HepG2 (cell line): Measurements from ENCODE around the gene SLC16A3. TPM values are rescaled to one million over a fixed set of nuclear protein-coding genes. Genes with fewer than 3 reads are reported as not detected.

Experiments
- ELF1 ChIP-seq: sonication (generic); formaldehyde crosslinking; IDR thresholded peaks from 2 replicates; pipeline ENCODE4 v1.4.0; 2020; ENCODE audit warnings: missing genetic modification reagents
- GPN1 ChIP-seq: sonication (generic); formaldehyde crosslinking; IDR thresholded peaks from 2 replicates; pipeline ENCODE4 v1.5.1; 2020; ENCODE audit warnings: missing genetic modification reagents, borderline replicate concordance
- NBN ChIP-seq: fragments of 450-650 bp; conservative IDR thresholded peaks from 2 replicates; pipeline ENCODE4 v1.6.1; 2017
- SP1 ChIP-seq, 2 experiments: fragments of 450-650 bp in 1 of 2; sonication (generic) in 1 of 2; formaldehyde crosslinking in 1 of 2; IDR thresholded peaks; 2 replicates each; pipeline versions ENCODE4 v1.4.0 to v1.6.1; 2016 to 2020; ENCODE audit warnings: missing genetic modification reagents in 1 of 2
- SSRP1 ChIP-seq: IDR thresholded peaks from 2 replicates; pipeline ENCODE4 v1.6.1; 2016; ENCODE audit warnings: control low read depth
- TBX2 ChIP-seq: sonication (generic); formaldehyde crosslinking; IDR thresholded peaks from 2 replicates; pipeline ENCODE4 v1.5.0; 2020; ENCODE audit warnings: missing genetic modification reagents, mild to moderate bottlenecking, borderline replicate concordance
- ZNF263 ChIP-seq: sonication (generic); formaldehyde crosslinking; IDR thresholded peaks from 2 replicates; pipeline ENCODE4 v1.4.0; 2020; ENCODE audit warnings: missing genetic modification reagents
- ZNF589 ChIP-seq: sonication (generic); formaldehyde crosslinking; conservative IDR thresholded peaks from 2 replicates; pipeline ENCODE4 v1.8.0; 2022; ENCODE audit warnings: mild to moderate bottlenecking, moderate library complexity, missing genetic modification reagents
- polyA plus RNA-seq, 8 experiments: library from polyadenylated mRNA; depleted of rRNA in 3 of 8; stranded (reverse) in 7 of 8; unstranded in 1 of 8; fragments of >200 nt; fragmentation: Illumina TruSeq in 4 of 8; extraction: Trizol in 4 of 8; gene quantifications; 2 replicates each; pipeline versions ENCODE4 v1.2.1 to v1.2.3, GENCODE V29; 2011 to 2016; ENCODE audit warnings: low read depth in 4 of 8, missing spikeins in 1 of 8, mixed read lengths in 1 of 8; ENCODE audit not compliant: insufficient read depth in 1 of 8
- total RNA-seq, 5 experiments: library from RNA; depleted of rRNA; stranded (reverse); fragments of >200 nt; fragmentation: Illumina TruSeq; extraction: Trizol; gene quantifications; 2 replicates each; pipeline ENCODE4 v1.2.3, GENCODE V29; 2016; ENCODE audit warnings: low read depth in 1 of 5
- TF ChIP-seq, protein P1 (sequence below): sonication (generic); formaldehyde crosslinking; IDR thresholded peaks from 2 replicates; pipeline ENCODE4 v1.4.0; 2020; ENCODE audit warnings: missing genetic modification reagents
- TF ChIP-seq, protein P2 (sequence below): sonication (generic); IDR thresholded peaks from 2 replicates; pipeline ENCODE4 v1.6.1; 2016; ENCODE audit warnings: low read depth, borderline replicate concordance
- TF ChIP-seq, protein P3 (sequence below): sonication (generic); formaldehyde crosslinking; IDR thresholded peaks from 2 replicates; pipeline ENCODE4 v1.5.0; 2020; ENCODE audit warnings: missing genetic modification reagents
- TF ChIP-seq, protein P4 (sequence below): sonication (generic); formaldehyde crosslinking; IDR thresholded peaks from 2 replicates; pipeline ENCODE4 v1.8.0; 2022; ENCODE audit warnings: low read depth, missing genetic modification reagents
- TF ChIP-seq, protein P5 (sequence below): sonication (generic); formaldehyde crosslinking; IDR thresholded peaks from 2 replicates; pipeline ENCODE4 v1.4.0; 2020; ENCODE audit warnings: missing genetic modification reagents
- TF ChIP-seq, protein P6 (sequence below): sonication (generic); formaldehyde crosslinking; IDR thresholded peaks from 2 replicates; pipeline ENCODE4 v1.4.0; 2020; ENCODE audit warnings: mild to moderate bottlenecking, missing genetic modification reagents
- TF ChIP-seq, protein P7 (sequence below): sonication (generic); formaldehyde crosslinking; conservative IDR thresholded peaks from 2 replicates; pipeline ENCODE4 v1.8.0; 2022; ENCODE audit warnings: missing genetic modification reagents

The SLC16A3 gene
- total and polyA plus RNA-seq, 2 of the 13 experiments (the other 11 are each of a cell fraction or from before 2014, with no cell fraction given) = 242 to 349 TPM

DNA sequence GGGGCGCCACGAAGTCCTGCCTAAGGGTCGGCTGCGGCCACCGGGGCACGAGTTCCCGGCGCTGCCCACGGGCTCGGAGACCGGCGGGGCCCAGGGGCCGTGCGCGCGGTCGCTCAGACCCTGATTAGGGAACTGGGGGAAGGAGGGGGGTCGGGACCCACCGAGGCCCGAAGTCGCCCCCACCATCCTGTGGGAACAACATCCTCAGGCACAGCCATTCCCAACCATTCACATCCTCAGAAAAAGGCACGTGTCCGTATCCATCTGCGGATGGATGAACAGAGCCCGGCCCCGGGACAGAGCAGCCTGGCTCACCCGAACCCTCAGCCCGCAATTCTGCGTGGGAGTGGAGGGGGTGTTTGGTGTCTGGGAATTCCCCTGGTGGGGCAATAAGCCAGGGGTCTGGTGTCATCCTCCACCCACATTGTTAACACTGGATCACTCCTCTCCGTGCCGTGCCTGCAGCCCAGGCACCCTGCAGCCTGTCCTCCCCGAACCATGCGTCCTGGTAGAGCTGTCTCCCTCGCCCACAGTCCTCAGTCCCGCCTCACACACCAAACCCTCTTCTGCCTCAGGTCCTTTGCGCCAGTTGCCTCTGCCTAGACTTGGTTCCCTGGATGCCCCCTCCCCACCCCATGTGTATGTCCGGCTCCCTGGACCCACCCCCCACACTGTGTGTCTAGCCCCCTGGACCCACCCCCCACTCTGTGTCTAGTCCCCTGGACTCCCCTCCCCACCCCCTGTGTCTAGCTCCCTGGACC is 15.4 kb upstream of the SLC16A3 start (continued):
- no peak for TF ChIP-seq SP1 (IDR thresholded peaks at IDR 0.05)
- TF ChIP-seq SP1 (CRISPR knock-in tag; IDR thresholded peaks at IDR 0.05) = no peak
- no peak for TF ChIP-seq ZNF589 (CRISPR knock-in tag)
- TF ChIP-seq GPN1 (CRISPR knock-in tag) = no peak
- TF ChIP-seq ELF1 (CRISPR knock-in tag) = no peak
- TF ChIP-seq SSRP1 (CRISPR knock-in tag) = no peak
- TF ChIP-seq NBN = no peak
- no peak for TF ChIP-seq ZNF263 (CRISPR knock-in tag)
- TF ChIP-seq, protein P1, sequence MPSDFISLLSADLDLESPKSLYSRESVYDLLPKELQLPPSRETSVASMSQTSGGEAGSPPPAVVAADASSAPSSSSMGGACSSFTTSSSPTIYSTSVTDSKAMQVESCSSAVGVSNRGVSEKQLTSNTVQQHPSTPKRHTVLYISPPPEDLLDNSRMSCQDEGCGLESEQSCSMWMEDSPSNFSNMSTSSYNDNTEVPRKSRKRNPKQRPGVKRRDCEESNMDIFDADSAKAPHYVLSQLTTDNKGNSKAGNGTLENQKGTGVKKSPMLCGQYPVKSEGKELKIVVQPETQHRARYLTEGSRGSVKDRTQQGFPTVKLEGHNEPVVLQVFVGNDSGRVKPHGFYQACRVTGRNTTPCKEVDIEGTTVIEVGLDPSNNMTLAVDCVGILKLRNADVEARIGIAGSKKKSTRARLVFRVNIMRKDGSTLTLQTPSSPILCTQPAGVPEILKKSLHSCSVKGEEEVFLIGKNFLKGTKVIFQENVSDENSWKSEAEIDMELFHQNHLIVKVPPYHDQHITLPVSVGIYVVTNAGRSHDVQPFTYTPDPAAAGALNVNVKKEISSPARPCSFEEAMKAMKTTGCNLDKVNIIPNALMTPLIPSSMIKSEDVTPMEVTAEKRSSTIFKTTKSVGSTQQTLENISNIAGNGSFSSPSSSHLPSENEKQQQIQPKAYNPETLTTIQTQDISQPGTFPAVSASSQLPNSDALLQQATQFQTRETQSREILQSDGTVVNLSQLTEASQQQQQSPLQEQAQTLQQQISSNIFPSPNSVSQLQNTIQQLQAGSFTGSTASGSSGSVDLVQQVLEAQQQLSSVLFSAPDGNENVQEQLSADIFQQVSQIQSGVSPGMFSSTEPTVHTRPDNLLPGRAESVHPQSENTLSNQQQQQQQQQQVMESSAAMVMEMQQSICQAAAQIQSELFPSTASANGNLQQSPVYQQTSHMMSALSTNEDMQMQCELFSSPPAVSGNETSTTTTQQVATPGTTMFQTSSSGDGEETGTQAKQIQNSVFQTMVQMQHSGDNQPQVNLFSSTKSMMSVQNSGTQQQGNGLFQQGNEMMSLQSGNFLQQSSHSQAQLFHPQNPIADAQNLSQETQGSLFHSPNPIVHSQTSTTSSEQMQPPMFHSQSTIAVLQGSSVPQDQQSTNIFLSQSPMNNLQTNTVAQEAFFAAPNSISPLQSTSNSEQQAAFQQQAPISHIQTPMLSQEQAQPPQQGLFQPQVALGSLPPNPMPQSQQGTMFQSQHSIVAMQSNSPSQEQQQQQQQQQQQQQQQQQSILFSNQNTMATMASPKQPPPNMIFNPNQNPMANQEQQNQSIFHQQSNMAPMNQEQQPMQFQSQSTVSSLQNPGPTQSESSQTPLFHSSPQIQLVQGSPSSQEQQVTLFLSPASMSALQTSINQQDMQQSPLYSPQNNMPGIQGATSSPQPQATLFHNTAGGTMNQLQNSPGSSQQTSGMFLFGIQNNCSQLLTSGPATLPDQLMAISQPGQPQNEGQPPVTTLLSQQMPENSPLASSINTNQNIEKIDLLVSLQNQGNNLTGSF (CRISPR knock-in tag) = 0 out of 2 replicates have a peak, but pooled peaks have one; percentile 53
- TF ChIP-seq, protein P2, sequence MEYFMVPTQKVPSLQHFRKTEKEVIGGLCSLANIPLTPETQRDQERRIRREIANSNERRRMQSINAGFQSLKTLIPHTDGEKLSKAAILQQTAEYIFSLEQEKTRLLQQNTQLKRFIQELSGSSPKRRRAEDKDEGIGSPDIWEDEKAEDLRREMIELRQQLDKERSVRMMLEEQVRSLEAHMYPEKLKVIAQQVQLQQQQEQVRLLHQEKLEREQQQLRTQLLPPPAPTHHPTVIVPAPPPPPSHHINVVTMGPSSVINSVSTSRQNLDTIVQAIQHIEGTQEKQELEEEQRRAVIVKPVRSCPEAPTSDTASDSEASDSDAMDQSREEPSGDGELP = no peak
- 0 out of 2 replicates have a peak, but pooled peaks have one; percentile 14 for TF ChIP-seq TBX2
- TF ChIP-seq, protein P3, sequence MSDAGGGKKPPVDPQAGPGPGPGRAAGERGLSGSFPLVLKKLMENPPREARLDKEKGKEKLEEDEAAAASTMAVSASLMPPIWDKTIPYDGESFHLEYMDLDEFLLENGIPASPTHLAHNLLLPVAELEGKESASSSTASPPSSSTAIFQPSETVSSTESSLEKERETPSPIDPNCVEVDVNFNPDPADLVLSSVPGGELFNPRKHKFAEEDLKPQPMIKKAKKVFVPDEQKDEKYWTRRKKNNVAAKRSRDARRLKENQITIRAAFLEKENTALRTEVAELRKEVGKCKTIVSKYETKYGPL (CRISPR knock-in tag) = no peak; the same call in 1 of the 2 replicates
- TF ChIP-seq, protein P4, sequence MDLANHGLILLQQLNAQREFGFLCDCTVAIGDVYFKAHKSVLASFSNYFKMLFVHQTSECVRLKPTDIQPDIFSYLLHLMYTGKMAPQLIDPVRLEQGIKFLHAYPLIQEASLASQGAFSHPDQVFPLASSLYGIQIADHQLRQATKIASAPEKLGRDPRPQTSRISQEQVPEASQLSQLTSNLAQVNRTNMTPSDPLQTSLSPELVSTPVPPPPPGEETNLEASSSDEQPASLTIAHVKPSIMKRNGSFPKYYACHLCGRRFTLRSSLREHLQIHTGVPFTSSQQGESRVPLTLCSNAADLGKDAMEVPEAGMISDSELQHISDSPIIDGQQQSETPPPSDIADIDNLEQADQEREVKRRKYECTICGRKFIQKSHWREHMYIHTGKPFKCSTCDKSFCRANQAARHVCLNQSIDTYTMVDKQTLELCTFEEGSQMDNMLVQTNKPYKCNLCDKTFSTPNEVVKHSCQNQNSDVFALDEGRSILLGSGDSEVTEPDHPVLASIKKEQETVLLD (CRISPR knock-in tag) = no peak
- TF ChIP-seq, protein P5, sequence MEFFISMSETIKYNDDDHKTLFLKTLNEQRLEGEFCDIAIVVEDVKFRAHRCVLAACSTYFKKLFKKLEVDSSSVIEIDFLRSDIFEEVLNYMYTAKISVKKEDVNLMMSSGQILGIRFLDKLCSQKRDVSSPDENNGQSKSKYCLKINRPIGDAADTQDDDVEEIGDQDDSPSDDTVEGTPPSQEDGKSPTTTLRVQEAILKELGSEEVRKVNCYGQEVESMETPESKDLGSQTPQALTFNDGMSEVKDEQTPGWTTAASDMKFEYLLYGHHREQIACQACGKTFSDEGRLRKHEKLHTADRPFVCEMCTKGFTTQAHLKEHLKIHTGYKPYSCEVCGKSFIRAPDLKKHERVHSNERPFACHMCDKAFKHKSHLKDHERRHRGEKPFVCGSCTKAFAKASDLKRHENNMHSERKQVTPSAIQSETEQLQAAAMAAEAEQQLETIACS (CRISPR knock-in tag) = no peak
- TF ChIP-seq, protein P6, sequence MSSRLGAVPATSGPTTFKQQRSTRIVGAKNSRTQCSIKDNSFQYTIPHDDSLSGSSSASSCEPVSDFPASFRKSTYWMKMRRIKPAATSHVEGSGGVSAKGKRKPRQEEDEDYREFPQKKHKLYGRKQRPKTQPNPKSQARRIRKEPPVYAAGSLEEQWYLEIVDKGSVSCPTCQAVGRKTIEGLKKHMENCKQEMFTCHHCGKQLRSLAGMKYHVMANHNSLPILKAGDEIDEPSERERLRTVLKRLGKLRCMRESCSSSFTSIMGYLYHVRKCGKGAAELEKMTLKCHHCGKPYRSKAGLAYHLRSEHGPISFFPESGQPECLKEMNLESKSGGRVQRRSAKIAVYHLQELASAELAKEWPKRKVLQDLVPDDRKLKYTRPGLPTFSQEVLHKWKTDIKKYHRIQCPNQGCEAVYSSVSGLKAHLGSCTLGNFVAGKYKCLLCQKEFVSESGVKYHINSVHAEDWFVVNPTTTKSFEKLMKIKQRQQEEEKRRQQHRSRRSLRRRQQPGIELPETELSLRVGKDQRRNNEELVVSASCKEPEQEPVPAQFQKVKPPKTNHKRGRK (CRISPR knock-in tag) = no peak
- TF ChIP-seq, protein P7, sequence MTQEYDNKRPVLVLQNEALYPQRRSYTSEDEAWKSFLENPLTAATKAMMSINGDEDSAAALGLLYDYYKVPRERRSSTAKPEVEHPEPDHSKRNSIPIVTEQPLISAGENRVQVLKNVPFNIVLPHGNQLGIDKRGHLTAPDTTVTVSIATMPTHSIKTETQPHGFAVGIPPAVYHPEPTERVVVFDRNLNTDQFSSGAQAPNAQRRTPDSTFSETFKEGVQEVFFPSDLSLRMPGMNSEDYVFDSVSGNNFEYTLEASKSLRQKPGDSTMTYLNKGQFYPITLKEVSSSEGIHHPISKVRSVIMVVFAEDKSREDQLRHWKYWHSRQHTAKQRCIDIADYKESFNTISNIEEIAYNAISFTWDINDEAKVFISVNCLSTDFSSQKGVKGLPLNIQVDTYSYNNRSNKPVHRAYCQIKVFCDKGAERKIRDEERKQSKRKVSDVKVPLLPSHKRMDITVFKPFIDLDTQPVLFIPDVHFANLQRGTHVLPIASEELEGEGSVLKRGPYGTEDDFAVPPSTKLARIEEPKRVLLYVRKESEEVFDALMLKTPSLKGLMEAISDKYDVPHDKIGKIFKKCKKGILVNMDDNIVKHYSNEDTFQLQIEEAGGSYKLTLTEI (CRISPR knock-in tag) = no peak
